ENCODE data around the gene TGFB2.

Gene TGFB2

GRCh38 chr1:218344814-218345672 is at the start of gene TGFB2:
Gene TGFB2 (plus strand): TSS chr1:218345336. CDS start chr1:218346702, 1,366 bp downstream.
- H3K4me3 Mint-ChIP-seq, result no peak within 1 kb of the TSS
- H3K4me1 Mint-ChIP-seq, result peaks cover 32% of the 10 kb centered on the region
- H3K36me3 Mint-ChIP-seq, result no peaks in the 10 kb centered on the region
- H3K27ac Mint-ChIP-seq, result no peak within 1 kb of the TSS
- ATAC-seq, result peak; percentile 60
- no peaks in the 10 kb centered on the region for H3K27me3 Mint-ChIP-seq
- no peaks in the 10 kb centered on the region for H3K9me3 Mint-ChIP-seq

- H3K27ac Mint-ChIP-seq, result no peak overlapping the region
- no peaks in the 10 kb centered on the region for H3K27me3 Mint-ChIP-seq
- no peak for ATAC-seq
- H3K4me3 Mint-ChIP-seq, result no peak overlapping the region
- no peaks in the 10 kb centered on the region for H3K9me3 Mint-ChIP-seq
- peaks cover 16% of the 10 kb centered on the region for H3K4me1 Mint-ChIP-seq
- H3K36me3 Mint-ChIP-seq, result peaks cover 23% of the 10 kb centered on the region
These were observed 49.0 kb upstream of the TGFB2 start for GRCh38 chr1:218296162-218296561.

GRCh38 chr1:218297461-218297860 is 47.7 kb upstream of the TGFB2 start:
- Mint-ChIP-seq H3K4me3 (no peak overlapping the region), H3K4me1 (peaks cover 16% of the 10 kb centered on the region), H3K27me3 (no peaks in the 10 kb centered on the region), H3K27ac (no peak overlapping the region), H3K36me3 (peaks cover 23% of the 10 kb centered on the region), H3K9me3 (no peaks in the 10 kb centered on the region)
- ATAC-seq, result no peak

- Mint-ChIP-seq H3K27ac (no peak overlapping the region), H3K27me3 (no peaks in the 10 kb centered on the region), H3K9me3 (no peaks in the 10 kb centered on the region), H3K36me3 (peaks cover 23% of the 10 kb centered on the region), H3K4me3 (no peak overlapping the region), H3K4me1 (peaks cover 16% of the 10 kb centered on the region)
- ATAC-seq, result no peak
These were observed 47.3 kb upstream of the TGFB2 start for GRCh38 chr1:218297867-218298266.

DNA sequence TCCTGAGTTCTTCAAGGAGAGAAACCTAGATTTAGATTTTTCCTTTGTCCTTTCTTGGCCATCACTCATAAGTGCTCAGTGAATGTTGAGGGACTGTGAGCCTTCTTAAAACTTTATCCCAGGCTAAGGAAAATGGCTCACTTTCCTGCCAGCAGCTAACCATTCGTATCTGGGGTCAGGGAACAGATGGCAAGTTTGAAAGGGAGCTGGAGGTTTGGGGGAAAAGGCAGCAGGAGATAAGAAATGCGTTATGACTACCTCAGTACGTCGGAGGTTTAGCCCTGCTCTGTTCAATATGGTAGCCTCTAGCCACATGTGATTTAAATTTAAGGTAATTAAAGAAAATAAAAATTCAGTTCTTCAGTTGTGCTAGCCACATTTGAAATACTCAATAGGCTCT is 46.7 kb upstream of the TGFB2 start:
- Mint-ChIP-seq H3K27ac (no peak overlapping the region), H3K27me3 (no peaks in the 10 kb centered on the region), H3K9me3 (no peaks in the 10 kb centered on the region), H3K4me1 (peaks cover 16% of the 10 kb centered on the region), H3K36me3 (peaks cover 26% of the 10 kb centered on the region), H3K4me3 (no peak overlapping the region)
- ATAC-seq, result no peak

- H3K27me3 Mint-ChIP-seq, result no peaks in the 10 kb centered on the region
- peaks cover 24% of the 10 kb centered on the region for H3K36me3 Mint-ChIP-seq
- no peak overlapping the region for H3K4me3 Mint-ChIP-seq
- H3K27ac Mint-ChIP-seq, result no peak overlapping the region
- peaks cover 16% of the 10 kb centered on the region for H3K4me1 Mint-ChIP-seq
- ATAC-seq, result no peak
- no peaks in the 10 kb centered on the region for H3K9me3 Mint-ChIP-seq
These were observed 45.7 kb upstream of the TGFB2 start for GRCh38 chr1:218299416-218299815.

GRCh38 chr1:218301217-218301616 is 43.9 kb upstream of the TGFB2 start:
- peaks cover 27% of the 10 kb centered on the region for H3K36me3 Mint-ChIP-seq
- H3K4me3 Mint-ChIP-seq, result no peak overlapping the region
- no peak for ATAC-seq
- H3K27ac Mint-ChIP-seq, result no peak overlapping the region
- H3K4me1 Mint-ChIP-seq, result peaks cover 15% of the 10 kb centered on the region
- no peaks in the 10 kb centered on the region for H3K27me3 Mint-ChIP-seq
- no peaks in the 10 kb centered on the region for H3K9me3 Mint-ChIP-seq

DNA sequence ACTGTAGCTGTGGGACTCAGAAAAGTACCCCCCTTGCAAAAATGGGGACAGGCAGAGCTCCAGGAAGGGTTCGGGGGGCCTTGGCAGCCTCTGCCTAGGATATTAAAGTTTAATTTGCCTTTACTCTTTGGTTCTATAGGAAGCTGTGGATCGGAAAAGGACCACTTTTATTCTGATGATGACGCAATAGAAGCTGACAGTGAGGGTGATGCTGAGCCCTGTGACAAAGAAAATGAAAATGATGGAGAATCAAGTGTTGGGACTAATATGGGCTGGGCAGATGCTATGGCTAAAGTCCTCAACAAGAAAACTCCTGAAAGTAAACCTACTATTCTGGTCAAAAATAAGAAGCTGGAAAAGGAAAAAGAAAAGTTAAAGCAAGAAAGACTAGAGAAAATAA is 43.0 kb upstream of the TGFB2 start:
- H3K4me1 Mint-ChIP-seq, result peaks cover 6% of the 10 kb centered on the region
- no peaks in the 10 kb centered on the region for H3K9me3 Mint-ChIP-seq
- H3K4me3 Mint-ChIP-seq, result no peak overlapping the region
- no peak for ATAC-seq
- H3K27me3 Mint-ChIP-seq, result no peaks in the 10 kb centered on the region
- no peak overlapping the region for H3K27ac Mint-ChIP-seq
- peaks cover 19% of the 10 kb centered on the region for H3K36me3 Mint-ChIP-seq

DNA sequence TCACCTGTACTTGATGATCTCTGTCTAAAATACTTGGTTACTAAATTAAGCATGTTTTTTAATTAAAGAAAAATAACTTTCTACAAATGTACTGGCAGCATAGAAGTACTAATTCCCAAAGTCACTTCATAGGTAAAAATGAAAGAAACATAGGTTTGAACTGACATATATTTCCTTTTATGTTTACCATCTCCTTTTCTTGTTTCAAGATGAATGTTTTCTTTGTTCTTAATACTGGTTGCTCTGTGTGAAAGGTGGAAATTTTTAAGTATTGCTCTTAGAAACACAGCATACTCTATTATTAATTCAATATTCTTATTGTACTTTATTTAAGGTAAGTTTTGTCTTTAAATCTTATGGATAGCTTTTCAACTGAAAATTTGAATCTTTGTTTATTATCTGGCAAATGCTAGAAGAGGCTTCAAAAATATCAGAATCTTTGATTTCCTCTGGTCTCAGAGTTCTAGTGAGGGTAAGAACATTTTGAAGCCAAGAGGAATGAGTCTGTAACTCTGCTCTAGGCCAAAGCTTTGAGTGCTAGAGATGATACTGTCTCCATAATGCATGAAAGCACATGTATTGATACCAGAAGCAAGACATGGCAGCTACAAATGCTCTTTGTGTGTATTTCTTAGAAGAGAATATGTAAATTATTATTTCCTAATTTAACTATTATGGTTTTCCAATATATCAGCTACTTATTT is 41.8 kb upstream of the TGFB2 start:
- peaks cover 23% of the 10 kb centered on the region for H3K36me3 Mint-ChIP-seq
- no peak overlapping the region for H3K27ac Mint-ChIP-seq
- no peak for ATAC-seq
- H3K27me3 Mint-ChIP-seq, result no peaks in the 10 kb centered on the region
- H3K4me3 Mint-ChIP-seq, result no peak overlapping the region
- peaks cover 1% of the 10 kb centered on the region for H3K4me1 Mint-ChIP-seq
- no peaks in the 10 kb centered on the region for H3K9me3 Mint-ChIP-seq

DNA sequence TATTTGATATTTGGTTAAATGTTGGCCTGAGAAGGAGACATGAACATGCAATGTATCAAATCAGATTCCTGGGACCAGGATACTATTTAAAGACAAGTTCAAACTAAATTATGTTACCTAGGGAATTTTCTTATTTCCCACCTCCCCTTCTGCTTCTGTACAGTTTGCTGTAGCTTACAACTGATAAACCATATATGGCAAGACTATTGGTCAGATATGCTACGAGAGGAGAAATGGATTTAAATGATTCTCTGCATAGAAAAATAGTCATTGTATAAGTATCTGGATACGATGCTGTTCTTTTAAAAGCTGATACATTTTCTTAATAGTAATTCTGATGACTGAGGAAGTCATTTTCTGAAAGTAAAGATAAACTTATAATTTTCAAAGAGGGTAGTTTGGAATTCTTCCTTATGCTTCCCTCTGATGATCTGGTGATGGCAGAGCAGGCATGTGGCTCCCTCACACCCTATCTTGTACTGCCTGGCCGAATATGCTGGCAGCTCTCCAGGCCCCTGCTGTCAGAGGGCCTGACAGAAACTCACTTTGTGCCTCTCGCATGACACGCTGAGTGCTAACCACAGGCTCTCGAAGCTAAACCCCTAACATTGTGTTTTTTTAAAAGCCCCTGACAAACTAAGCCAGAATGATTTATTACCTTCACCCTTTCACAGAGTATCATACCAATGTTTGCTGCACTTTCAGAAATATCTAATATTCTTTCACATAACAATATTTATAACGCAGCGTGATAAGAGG is 40.7 kb upstream of the TGFB2 start:
- no peak overlapping the region for H3K4me3 Mint-ChIP-seq
- H3K27me3 Mint-ChIP-seq, result no peaks in the 10 kb centered on the region
- H3K36me3 Mint-ChIP-seq, result peaks cover 28% of the 10 kb centered on the region
- H3K27ac Mint-ChIP-seq, result no peak overlapping the region
- no peaks in the 10 kb centered on the region for H3K4me1 Mint-ChIP-seq
- H3K9me3 Mint-ChIP-seq, result no peaks in the 10 kb centered on the region
- ATAC-seq, result no peak

GRCh38 chr1:218305472-218306064 is 39.6 kb upstream of the TGFB2 start:
- ATAC-seq, result no peak
- Mint-ChIP-seq H3K27me3 (no peaks in the 10 kb centered on the region), H3K36me3 (peaks cover 35% of the 10 kb centered on the region), H3K9me3 (no peaks in the 10 kb centered on the region), H3K27ac (no peak overlapping the region), H3K4me1 (no peaks in the 10 kb centered on the region), H3K4me3 (no peak overlapping the region)

DNA sequence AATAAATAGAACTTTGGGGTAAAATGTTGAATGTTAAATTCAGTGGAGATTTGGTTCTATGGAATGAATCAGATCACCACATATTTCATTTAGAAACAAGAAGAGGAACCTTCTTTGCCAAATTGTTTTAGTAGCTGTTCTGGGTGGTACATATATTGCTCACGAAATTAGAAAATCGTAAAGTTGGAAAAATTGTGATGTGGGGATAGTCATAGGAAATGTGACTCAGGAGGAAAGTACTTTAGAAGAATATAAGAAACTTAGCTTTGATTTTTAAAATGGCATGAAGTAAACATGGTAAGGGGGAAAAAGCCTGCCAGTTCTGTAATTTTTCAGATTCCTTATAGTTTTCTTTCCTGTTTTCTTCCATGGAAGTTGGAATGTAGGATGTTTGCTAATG is 32.6 kb upstream of the TGFB2 start:
- no peaks in the 10 kb centered on the region for H3K9me3 Mint-ChIP-seq
- H3K4me3 Mint-ChIP-seq, result no peak overlapping the region
- no peak overlapping the region for H3K27ac Mint-ChIP-seq
- peaks cover 47% of the 10 kb centered on the region for H3K36me3 Mint-ChIP-seq
- no peaks in the 10 kb centered on the region for H3K27me3 Mint-ChIP-seq
- no peaks in the 10 kb centered on the region for H3K4me1 Mint-ChIP-seq
- ATAC-seq, result no peak

- Mint-ChIP-seq H3K27ac (no peak overlapping the region), H3K4me3 (no peak overlapping the region), H3K27me3 (no peaks in the 10 kb centered on the region), H3K9me3 (no peaks in the 10 kb centered on the region), H3K36me3 (peaks cover 50% of the 10 kb centered on the region), H3K4me1 (no peaks in the 10 kb centered on the region)
- no peak for ATAC-seq
These were observed 30.8 kb upstream of the TGFB2 start for GRCh38 chr1:218314316-218314715.

GRCh38 chr1:218315638-218316037 is 29.5 kb upstream of the TGFB2 start:
- Mint-ChIP-seq H3K4me1 (no peaks in the 10 kb centered on the region), H3K36me3 (peaks cover 50% of the 10 kb centered on the region), H3K27ac (no peak overlapping the region), H3K27me3 (no peaks in the 10 kb centered on the region), H3K9me3 (no peaks in the 10 kb centered on the region), H3K4me3 (no peak overlapping the region)
- no peak for ATAC-seq

- Mint-ChIP-seq H3K4me1 (no peaks in the 10 kb centered on the region), H3K27me3 (no peaks in the 10 kb centered on the region), H3K9me3 (no peaks in the 10 kb centered on the region), H3K36me3 (peaks cover 37% of the 10 kb centered on the region), H3K4me3 (no peak overlapping the region), H3K27ac (no peak overlapping the region)
- ATAC-seq, result no peak
These were observed 28.1 kb upstream of the TGFB2 start for GRCh38 chr1:218317061-218317460.

Data from stimulated activated memory B cell treated with anti-CD40 and anti-IgM and Interleukin-4, amounts not matched to agents 10 μg/mL and 1 μg/mL and 100 μg/mL, for 72 hours (primary cell).